Upper lobe of left lung (tissue), 6 donors: ENCODE data around the gene GRK5. TPM values are rescaled to one million over a fixed set of nuclear protein-coding genes. Genes with fewer than 3 reads are reported as not detected.

Experiments
- ATAC-seq, 2 donors: fragments of 200-7000 bp; cut with Tn5 transposase; one replicate each; pipeline ENCODE4 v1.9.1; 2022; ENCODE audit warnings: mild to moderate bottlenecking in 2 of 2, moderate library complexity in 2 of 2; ENCODE audit not compliant: low FRiP score in 2 of 2
- DNase-seq, 2 donors: peaks; one replicate each; pipeline ENCODE4 v3.0.0-alpha.2; 2019 to 2020
- H3K27ac ChIP-seq, 4 donors: fragments of 200-600 bp; sonication (generic); one replicate each; pipeline ENCODE4 v1.5.1; 2016 to 2019
- H3K27me3 ChIP-seq, 4 donors: fragments of 200-600 bp; sonication (generic); one replicate each; pipeline ENCODE4 v1.5.1; 2017 to 2019
- H3K36me3 ChIP-seq, 4 donors: fragments of 200-600 bp; sonication (generic); one replicate each; pipeline ENCODE4 v1.5.1; 2016 to 2019
- H3K4me1 ChIP-seq, 4 donors: fragments of 200-600 bp; sonication (generic); one replicate each; pipeline ENCODE4 v1.5.1; 2018 to 2019
- H3K4me3 ChIP-seq, 4 donors: fragments of 200-600 bp; sonication (generic); one replicate each; pipeline ENCODE4 v1.5.1; 2017 to 2019; ENCODE audit warnings: mild to moderate bottlenecking in 2 of 4, moderate library complexity in 1 of 4
- H3K9me3 ChIP-seq, 4 donors: fragments of 200-600 bp; sonication (generic); one replicate each; pipeline ENCODE4 v1.5.1; 2018 to 2019
- CTCF ChIP-seq, 6 experiments: fragments of 450-650 bp in 4 of 6; fragments of 200-600 bp in 2 of 6; sonication (generic) in 2 of 6; IDR thresholded peaks; one replicate each; pipeline ENCODE4 v1.5.1; 2016 to 2019; ENCODE audit warnings: antibody characterized with exemption in 6 of 6
- EP300 ChIP-seq, 4 donors: sonication (generic); formaldehyde crosslinking; IDR thresholded peaks; one replicate each; pipeline ENCODE4 v1.5.1; 2017; ENCODE audit warnings: antibody characterized with exemption in 4 of 4, control low read depth in 2 of 4
- POLR2A ChIP-seq, 4 donors: fragments of 450-650 bp; IDR thresholded peaks; one replicate each; pipeline ENCODE4 v1.5.1; 2016 to 2017; ENCODE audit warnings: antibody characterized with exemption in 4 of 4, mild to moderate bottlenecking in 2 of 4
- POLR2AphosphoS5 ChIP-seq, 2 donors: sonication (generic); formaldehyde crosslinking; IDR thresholded peaks; one replicate each; pipeline ENCODE4 v1.5.1; 2017; ENCODE audit warnings: antibody characterized with exemption in 2 of 2
- WGBS, 2 donors: methylation state at CpG; one replicate each; pipeline ENCODE4 v1.1.5; 2017 to 2018; 5-methylcytosine and 5-hydroxymethylcytosine counted together
- total RNA-seq, 6 donors: library from RNA; depleted of rRNA in 4 of 6; stranded (reverse); fragments of >200 nt in 4 of 6; gene quantifications; one replicate each; pipeline versions ENCODE4 v1.1.0 to v1.2.1, GENCODE V29; 2016 to 2021
- donor health status: DM: no; HTN: no; CAD: no; lungs with moderate emphysema.
- donor health status: DM: no; HTN: yes; CAD: no; lungs with severe emphysema.

GRK5 gene
- total RNA-seq, 6 donors from 2014 or later: 38.6 to 80.9 (median 61.1) TPM

DNA sequence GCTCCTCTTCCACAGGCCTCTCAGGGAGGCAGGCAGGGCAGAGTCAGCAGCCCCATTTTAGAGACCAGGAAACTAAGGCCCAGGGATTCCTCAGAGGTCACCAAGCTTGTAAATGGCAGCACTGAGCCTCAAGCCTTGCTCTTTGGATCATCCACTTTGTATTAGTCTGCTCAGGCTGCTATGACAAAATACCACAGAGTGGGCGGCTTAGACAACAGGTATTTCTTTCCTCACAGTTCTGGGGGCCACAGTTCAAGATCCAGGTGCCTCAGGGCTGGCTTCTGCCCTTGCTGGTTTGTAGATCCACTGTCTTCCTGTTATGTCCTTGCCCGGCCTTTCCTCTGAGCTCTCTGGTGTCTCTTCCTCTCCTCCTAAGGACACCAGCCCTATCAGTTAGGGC, 151.2 kb downstream of the GRK5 start:
- TF ChIP-seq POLR2A (IDR thresholded peaks at IDR 0.05): no peak
- TF ChIP-seq POLR2AphosphoS5 (IDR thresholded peaks at IDR 0.05): no peak
- no peak for TF ChIP-seq CTCF (IDR thresholded peaks at IDR 0.05)
- no peak for TF ChIP-seq EP300 (IDR thresholded peaks at IDR 0.05)
- Histone ChIP-seq H3K4me1 (peaks cover 18 to 43% (median 30%) of the 10 kb centered on the region in 4 donors), H3K27ac (peak overlapping the region in 3 of 4 donors; percentile 7 to 69 (median 54)), H3K4me3 (no peak overlapping the region), H3K27me3 (no peaks in the 10 kb centered on the region), H3K9me3 (peaks cover 0 to 11% (median 4%) of the 10 kb centered on the region in 4 donors), H3K36me3 (no peaks in the 10 kb centered on the region)
- DNase-seq: no peak
- no peak for ATAC-seq
- 92 to 100% methylated on average over 2 of the region's 2 CpGs for WGBS, 2 donors

DNA sequence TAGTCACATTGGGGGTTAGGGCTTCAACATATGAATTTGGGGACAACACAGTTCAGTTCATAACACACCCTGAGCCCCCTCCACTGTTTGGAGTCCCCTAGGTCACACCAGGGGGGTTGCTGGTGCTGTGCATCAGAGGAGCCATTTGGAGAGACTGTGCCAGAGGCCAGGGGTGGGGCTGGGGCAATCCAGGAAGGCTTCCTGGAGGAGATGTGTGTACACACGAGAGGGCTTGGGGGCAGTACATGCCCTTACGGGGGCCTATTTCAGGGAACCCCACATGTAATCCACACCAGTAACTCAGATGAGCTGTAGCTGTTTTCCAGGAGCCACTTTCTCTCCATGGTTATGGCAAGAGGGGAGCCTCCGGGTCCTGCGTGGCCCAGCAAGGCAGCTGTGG, 151.7 kb downstream of the GRK5 start:
- Histone ChIP-seq H3K27ac (peak overlapping the region in 3 of 4 donors; percentile 13 to 69 (median 54)), H3K36me3 (no peaks in the 10 kb centered on the region), H3K4me1 (peaks cover 18 to 45% (median 30%) of the 10 kb centered on the region in 4 donors), H3K27me3 (no peaks in the 10 kb centered on the region), H3K9me3 (peaks cover 0 to 11% (median 4%) of the 10 kb centered on the region in 4 donors), H3K4me3 (no peak overlapping the region)
- ATAC-seq: no peak
- TF ChIP-seq POLR2A (IDR thresholded peaks at IDR 0.05) (no peak), CTCF (IDR thresholded peaks at IDR 0.05) (no peak), EP300 (IDR thresholded peaks at IDR 0.05) (no peak), POLR2AphosphoS5 (IDR thresholded peaks at IDR 0.05) (no peak)
- WGBS, 2 donors: 96% methylated on average over 4 of the region's 4 CpGs; no CpG with 5 or more reads in 1 of the 2 donors
- no peak for DNase-seq

- no peak for DNase-seq
- H3K36me3 ChIP-seq: no peaks in the 10 kb centered on the region
- peak overlapping the region; percentile 10 to 69 (median 36) for H3K27ac ChIP-seq
- no peak overlapping the region for H3K4me3 ChIP-seq
- peaks cover 0 to 11% (median 4%) of the 10 kb centered on the region in 4 donors for H3K9me3 ChIP-seq
- peak; percentile 12 to 24 for ATAC-seq
- H3K4me1 ChIP-seq: peaks cover 29 to 58% (median 39%) of the 10 kb centered on the region in 4 donors
- H3K27me3 ChIP-seq: no peaks in the 10 kb centered on the region
- 73 to 81% methylated on average over 11 of the region's 11 CpGs for WGBS, 2 donors
- TF ChIP-seq POLR2A (IDR thresholded peaks at IDR 0.05) (no peak), POLR2AphosphoS5 (IDR thresholded peaks at IDR 0.05) (no peak), EP300 (IDR thresholded peaks at IDR 0.05) (peak in 1 of 4 donors; percentile 23), CTCF (IDR thresholded peaks at IDR 0.05) (no peak)
These were observed 153.0 kb downstream of the GRK5 start for GRCh38 chr10:119360181-119360921.

DNA sequence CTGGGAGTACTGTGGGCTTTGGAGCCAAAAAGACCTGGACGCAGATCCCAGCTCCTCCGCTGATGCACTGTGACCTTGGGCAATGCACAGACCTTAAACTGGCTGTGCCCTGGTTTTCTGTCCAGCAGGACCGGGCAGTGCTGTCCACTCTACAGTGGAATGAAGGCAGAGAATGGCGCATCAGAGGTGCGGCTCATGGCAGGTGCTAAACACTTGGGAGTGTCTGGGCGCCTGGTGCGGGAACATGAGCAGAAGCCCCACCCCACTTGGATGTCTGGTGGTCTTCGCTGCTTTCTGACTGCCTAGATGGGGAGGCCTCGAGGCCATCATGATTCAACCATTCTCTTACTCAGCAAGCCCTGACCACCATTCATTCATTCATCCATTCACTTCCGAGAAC, 153.7 kb downstream of the GRK5 start:
- H3K27me3 ChIP-seq: no peaks in the 10 kb centered on the region
- H3K36me3 ChIP-seq: no peaks in the 10 kb centered on the region
- WGBS, 2 donors: 86 to 90% methylated on average over 4 to 10 of the region's 10 CpGs
- peak overlapping the region in 3 of 4 donors; percentile 10 to 69 (median 51) for H3K27ac ChIP-seq
- no peak overlapping the region for H3K4me3 ChIP-seq
- ATAC-seq (no peak), DNase-seq (no peak)
- H3K9me3 ChIP-seq: peaks cover 0 to 5% (median 2%) of the 10 kb centered on the region in 4 donors
- peaks cover 36 to 65% (median 46%) of the 10 kb centered on the region in 4 donors for H3K4me1 ChIP-seq
- TF ChIP-seq CTCF (IDR thresholded peaks at IDR 0.05) (no peak), POLR2AphosphoS5 (IDR thresholded peaks at IDR 0.05) (no peak), POLR2A (IDR thresholded peaks at IDR 0.05) (no peak), EP300 (IDR thresholded peaks at IDR 0.05) (no peak)
